SIG-M5 (cell line): ENCODE data around the gene GRK3.
"Not testable (repeated sequence)": the region's sequence is repeated elsewhere in the genome, so short reads cannot be mapped to it uniquely, and the experiment has no call there.

Source experiments
- DNase-seq: peaks from one replicate; lab custom pipeline; 2025; lab: John Stamatoyannopoulos, UW

The GRK3 gene

GRCh38 chr22:25551396-25551795, 13.1 kb upstream of the GRK3 start:
- DNase-seq, result no peak

- DNase-seq, result not testable (repeated sequence)
Measured at GRCh38 chr22:25552405-25552804, 12.1 kb upstream of the GRK3 start.

DNA sequence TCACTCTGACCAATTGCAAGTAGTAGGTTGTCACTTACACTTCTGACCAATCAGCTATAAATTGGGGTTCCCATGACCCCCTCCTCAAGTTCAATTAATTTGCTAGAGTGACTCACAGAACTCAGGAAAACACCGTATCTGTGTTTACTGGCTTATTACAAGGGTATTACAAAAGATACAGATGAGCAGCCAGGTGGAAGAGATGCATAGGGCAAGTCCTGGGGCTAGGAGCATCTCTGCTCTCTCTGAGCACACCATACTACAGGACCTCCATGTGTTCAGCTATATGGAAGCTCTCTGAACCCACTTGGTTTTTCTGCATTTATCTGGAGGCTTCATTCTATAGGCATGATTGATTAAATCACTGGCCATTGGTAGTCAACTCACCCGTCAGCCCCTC, 11.3 kb upstream of the GRK3 start:
- no peak for DNase-seq

GRCh38 chr22:25554238-25554671, 10.2 kb upstream of the GRK3 start:
- no peak for DNase-seq

DNA sequence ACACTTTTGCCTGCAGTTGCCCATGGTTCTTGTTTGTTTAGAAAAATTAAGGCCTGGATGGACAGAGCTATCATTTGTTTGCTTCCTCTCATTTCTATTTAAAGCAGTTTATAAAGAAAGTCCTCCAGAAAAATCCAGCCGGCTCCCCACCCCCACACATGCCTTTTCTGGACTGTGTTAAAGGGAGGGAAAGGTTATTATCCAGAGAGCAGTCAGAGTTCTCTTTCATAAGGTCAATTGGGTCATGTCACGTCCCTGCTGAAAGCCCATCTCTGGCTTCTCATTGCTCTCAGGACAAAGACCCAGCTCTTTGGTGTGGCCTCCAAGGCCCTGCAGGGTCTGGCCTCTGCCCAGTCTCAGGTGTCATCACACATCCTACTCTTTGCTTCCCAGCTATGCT, 9.8 kb upstream of the GRK3 start:
- no peak for DNase-seq

DNA sequence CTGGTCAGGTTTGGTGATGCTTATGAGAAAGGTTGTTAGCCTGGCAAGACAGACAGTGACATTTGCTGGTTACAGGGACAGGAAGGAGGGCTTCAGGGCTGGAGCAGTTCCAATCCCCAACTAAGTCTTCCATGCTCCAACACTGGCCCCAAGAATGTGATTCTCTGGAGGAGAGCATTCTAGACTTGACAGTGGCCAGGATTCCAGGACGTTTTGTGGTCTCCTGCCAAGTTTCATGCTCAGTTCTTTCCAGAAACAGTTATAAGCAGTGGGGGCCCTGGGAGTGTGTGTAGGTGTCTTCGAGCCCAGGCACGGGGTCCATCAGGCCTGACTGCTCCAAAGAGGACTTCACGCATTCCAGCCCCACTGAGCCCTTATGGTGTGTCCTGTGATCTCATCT, 8.9 kb upstream of the GRK3 start:
- DNase-seq, result no peak

- no peak for DNase-seq
Measured at GRCh38 chr22:25557218-25557617, 7.3 kb upstream of the GRK3 start.

GRCh38 chr22:25558341-25558740, 6.1 kb upstream of the GRK3 start:
- DNase-seq, result no peak

GRCh38 chr22:25559910-25560309, 4.6 kb upstream of the GRK3 start:
- DNase-seq, result not testable (repeated sequence)

GRCh38 chr22:25561182-25561581, 3.3 kb upstream of the GRK3 start:
- not testable (repeated sequence) for DNase-seq

- DNase-seq, result not testable (repeated sequence)
Measured at GRCh38 chr22:25561927-25562326, 2.5 kb upstream of the GRK3 start.

- not testable (repeated sequence) for DNase-seq
Measured at GRCh38 chr22:25562966-25563760, 1.3 kb upstream of the GRK3 start.

DNA sequence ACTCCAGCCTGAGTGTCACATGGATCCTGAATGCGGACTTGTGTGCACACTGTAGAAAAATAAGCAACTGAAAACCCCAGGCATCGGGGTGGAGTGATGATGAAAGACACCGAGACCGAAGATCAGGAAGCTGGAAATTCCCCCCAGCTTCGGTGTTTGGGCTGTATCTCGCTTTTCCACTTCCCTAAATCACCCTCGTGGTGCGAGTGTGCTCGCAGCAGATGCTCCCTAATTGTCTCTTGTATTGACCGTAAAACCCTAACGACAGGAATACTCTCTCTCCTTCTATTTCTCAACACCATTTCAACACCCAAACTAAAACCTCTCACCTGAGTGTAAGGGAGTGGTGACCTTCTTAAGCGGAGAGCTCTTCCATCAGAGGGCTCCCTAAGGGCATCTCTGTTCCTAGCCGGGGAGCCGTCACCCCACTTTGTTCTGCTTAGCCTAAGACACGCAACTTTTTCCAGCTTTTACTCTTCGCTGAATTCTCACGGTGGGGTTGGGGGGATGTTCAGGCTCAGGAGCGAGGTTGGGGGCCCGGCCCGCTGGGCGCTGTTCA, 635 bp upstream of the GRK3 start:
- no peak for DNase-seq

DNA sequence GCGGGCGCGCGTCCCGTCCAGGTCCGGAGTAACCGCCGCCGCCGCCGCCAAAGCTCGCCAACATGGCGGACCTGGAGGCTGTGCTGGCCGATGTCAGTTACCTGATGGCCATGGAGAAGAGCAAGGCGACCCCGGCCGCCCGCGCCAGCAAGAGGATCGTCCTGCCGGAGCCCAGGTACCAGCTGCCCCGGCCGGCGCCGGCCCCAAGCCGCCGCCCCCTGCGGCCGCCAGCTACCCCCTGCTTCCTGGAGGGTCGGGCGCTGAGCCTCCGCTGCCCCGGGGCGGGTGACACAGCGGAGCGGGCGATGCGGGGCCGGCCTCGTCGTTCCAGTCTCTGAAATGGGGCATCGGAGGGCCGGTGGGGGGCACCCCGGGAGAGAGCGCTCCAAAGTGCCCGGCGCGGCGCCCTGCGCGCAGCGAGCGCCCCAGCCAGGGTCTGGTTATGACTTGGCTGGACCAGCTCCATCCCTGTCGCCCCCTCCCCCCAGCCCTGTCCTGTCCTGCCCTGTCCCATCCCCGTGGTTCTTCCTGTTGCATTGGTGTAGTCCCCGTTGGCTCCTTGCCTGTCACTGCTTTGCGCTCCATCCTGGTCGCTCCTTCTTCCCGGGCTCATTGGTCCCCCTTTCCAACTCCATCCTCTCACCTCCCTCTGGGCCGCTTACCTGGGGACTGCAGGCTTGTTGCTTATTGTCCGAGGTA, 653 bp downstream of the GRK3 start:
- DNase-seq, result no peak

- DNase-seq, result no peak
Measured at GRCh38 chr22:25566186-25566897, 1.9 kb downstream of the GRK3 start.

- peak; percentile 96 for DNase-seq
Measured at GRCh38 chr22:25566898-25567235, 2.4 kb downstream of the GRK3 start.

- no peak for DNase-seq
Measured at GRCh38 chr22:25567251-25567675, 2.8 kb downstream of the GRK3 start.

GRCh38 chr22:25568066-25568465, 3.6 kb downstream of the GRK3 start:
- DNase-seq, result not testable (repeated sequence)

- no peak for DNase-seq
Measured at GRCh38 chr22:25569361-25569760, 4.9 kb downstream of the GRK3 start.

GRCh38 chr22:25569983-25570382, 5.5 kb downstream of the GRK3 start:
- DNase-seq, result no peak

- no peak for DNase-seq
Measured at GRCh38 chr22:25570486-25570885, 6.0 kb downstream of the GRK3 start.

- not testable (repeated sequence) for DNase-seq
Measured at GRCh38 chr22:25571969-25572707, 7.7 kb downstream of the GRK3 start.
